Psoas muscle (tissue), 8 donors: ENCODE data around the gene ACTN2. TPM values are rescaled to one million over a fixed set of nuclear protein-coding genes. Genes with fewer than 3 reads are reported as not detected.

Experiments used
- ATAC-seq, 4 donors: fragments of 200-7000 bp; cut with Tn5 transposase; one replicate each; pipeline ENCODE4 v1.9.1; 2020; ENCODE audit warnings: moderate library complexity in 3 of 4, mild to moderate bottlenecking in 2 of 4
- DNase-seq, 2 donors: peaks; one replicate each; pipeline ENCODE4 v3.0.0-alpha.2; 2020
- H3K27ac ChIP-seq: fragments of 200-600 bp; one replicate; pipeline ENCODE4 v1.8.0; 2022
- H3K27me3 ChIP-seq, 3 donors: fragments of 200-600 bp in 1 of 3; one replicate each; pipeline versions ENCODE4 v1.6.1 to v1.8.0; 2013 to 2022; ENCODE audit warnings: low read length in 2 of 3, mild to moderate bottlenecking in 2 of 3, moderate library complexity in 1 of 3; ENCODE audit not compliant: insufficient read depth in 3 of 3
- H3K36me3 ChIP-seq, 2 donors: fragments of 200-600 bp in 1 of 2; one replicate each; pipeline versions ENCODE4 v1.6.1 to v1.8.0; 2013 to 2022; ENCODE audit warnings: low read depth in 1 of 2, mild to moderate bottlenecking in 1 of 2, moderate library complexity in 1 of 2; ENCODE audit not compliant: insufficient read depth in 1 of 2
- H3K4me1 ChIP-seq: fragments of 200-600 bp; one replicate; pipeline ENCODE4 v1.8.0; 2022
- H3K4me3 ChIP-seq: fragments of 200-600 bp; one replicate; pipeline ENCODE4 v1.8.0; 2022; ENCODE audit warnings: mild to moderate bottlenecking
- H3K9me3 ChIP-seq: fragments of 200-600 bp; one replicate; pipeline ENCODE4 v1.8.0; 2022
- WGBS, 3 donors: extraction: QIAGEN DNeasy Blood & Tissue Kit; methylation state at CpG; one replicate each; pipeline versions ENCODE4 v1.1.6 to v1.1.7; 2013; 5-methylcytosine and 5-hydroxymethylcytosine counted together
- intact Hi-C, 2 donors: fragments of 100-400 bp; cut with DNase I; formaldehyde crosslinking; loops; one replicate each; pipeline versions ENCODE4 v1.11.0 to v1.14.2; 2022
- polyA plus RNA-seq, 3 donors: library from polyadenylated mRNA; stranded (reverse); fragments of 200-250 nt; gene quantifications; one replicate each; pipeline ENCODE4 v1.2.3, GENCODE V29; 2013
- total RNA-seq, 4 donors: library from RNA; stranded (reverse); fragmentation: NEBNext Ultra II Directional in 2 of 4; extraction: Animal tissue kit (Norgen Biotek cat#: 25700) in 2 of 4; gene quantifications; one replicate each; pipeline versions ENCODE4 v1.2.1 to v1.2.4, GENCODE V29; 2021 to 2023
- TF ChIP-seq, protein P1 (sequence below): fragments of 200-600 bp; IDR thresholded peaks from one replicate; pipeline ENCODE4 v1.8.0; 2022; ENCODE audit warnings: antibody characterized with exemption
- donor health status: healthy with polysubstance abuse.
- donor health status: DM: no; HTN: no; CAD: no; lungs with moderate emphysema.
- donor health status: Bipolar disorder and iron deficiency.
- donor health status: healthy.
- donor health status: DM: yes; HTN: yes; CAD: no.
- donor health status: DM: no; HTN: no; CAD: no.
- donor health status: DM: no; HTN: no; CAD: no.
- donor health status: DM: yes; HTN: yes; CAD: no.

Gene ACTN2
- total and polyA plus RNA-seq, 7 donors = 792 to 4,645 (median 2,645) TPM

DNA sequence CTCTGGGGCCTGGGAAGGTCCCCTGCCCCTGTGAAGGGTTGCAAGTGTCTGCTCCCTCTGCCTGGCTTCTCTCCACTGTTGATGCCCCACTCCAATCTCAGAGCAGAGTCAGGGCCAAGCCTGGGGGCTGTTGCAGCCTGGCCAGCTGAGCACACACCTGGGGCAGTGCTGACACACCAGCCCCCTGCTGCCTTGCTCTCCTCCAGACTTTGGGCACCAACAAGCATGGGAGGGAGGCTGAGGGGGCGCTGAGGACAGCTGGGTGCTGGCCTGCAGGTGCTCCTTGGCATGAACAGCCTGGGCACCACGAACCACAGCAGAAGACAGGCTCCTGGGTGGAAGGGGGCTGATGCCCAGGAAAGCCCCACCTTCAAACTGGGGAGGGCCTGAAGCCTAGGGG, 99.2 kb downstream of the ACTN2 start:
- 60 to 75% (median 68%) methylated on average over 2 of the region's 2 CpGs for WGBS, 3 donors
- intact Hi-C loops = no loop called here
- ATAC-seq = no peak

DNA sequence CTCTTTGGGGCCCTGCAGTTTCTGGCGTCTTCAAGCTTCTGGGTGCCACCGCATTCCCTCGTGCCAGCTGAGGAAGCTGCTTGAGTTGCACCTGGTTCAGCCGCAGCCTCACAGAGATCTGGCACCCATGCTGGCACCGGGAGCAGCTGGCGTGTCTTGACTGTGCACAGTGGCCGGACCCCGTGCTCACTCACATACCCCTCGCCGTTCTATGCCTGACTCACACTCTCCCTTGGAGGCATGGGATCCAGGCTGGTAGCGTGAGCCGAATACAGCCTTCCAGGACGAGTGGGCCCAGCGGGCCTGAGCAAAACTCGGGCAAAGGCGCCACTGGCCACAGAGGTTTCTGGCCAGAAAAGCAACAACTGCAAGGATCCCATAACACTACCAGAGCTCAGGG, 100.2 kb downstream of the ACTN2 start:
- no peak overlapping the region for H3K27ac ChIP-seq
- no peaks in the 10 kb centered on the region for H3K4me1 ChIP-seq
- H3K4me3 ChIP-seq = no peak overlapping the region
- intact Hi-C loops = no loop called here
- WGBS, 3 donors = 85% methylated on average over 16 of the region's 16 CpGs
- H3K27me3 ChIP-seq = no peaks in the 10 kb centered on the region
- no peaks in the 10 kb centered on the region for H3K36me3 ChIP-seq
- TF ChIP-seq, protein P1, sequence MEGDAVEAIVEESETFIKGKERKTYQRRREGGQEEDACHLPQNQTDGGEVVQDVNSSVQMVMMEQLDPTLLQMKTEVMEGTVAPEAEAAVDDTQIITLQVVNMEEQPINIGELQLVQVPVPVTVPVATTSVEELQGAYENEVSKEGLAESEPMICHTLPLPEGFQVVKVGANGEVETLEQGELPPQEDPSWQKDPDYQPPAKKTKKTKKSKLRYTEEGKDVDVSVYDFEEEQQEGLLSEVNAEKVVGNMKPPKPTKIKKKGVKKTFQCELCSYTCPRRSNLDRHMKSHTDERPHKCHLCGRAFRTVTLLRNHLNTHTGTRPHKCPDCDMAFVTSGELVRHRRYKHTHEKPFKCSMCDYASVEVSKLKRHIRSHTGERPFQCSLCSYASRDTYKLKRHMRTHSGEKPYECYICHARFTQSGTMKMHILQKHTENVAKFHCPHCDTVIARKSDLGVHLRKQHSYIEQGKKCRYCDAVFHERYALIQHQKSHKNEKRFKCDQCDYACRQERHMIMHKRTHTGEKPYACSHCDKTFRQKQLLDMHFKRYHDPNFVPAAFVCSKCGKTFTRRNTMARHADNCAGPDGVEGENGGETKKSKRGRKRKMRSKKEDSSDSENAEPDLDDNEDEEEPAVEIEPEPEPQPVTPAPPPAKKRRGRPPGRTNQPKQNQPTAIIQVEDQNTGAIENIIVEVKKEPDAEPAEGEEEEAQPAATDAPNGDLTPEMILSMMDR = no peak
- no peaks in the 10 kb centered on the region for H3K9me3 ChIP-seq
- no peak for DNase-seq
- ATAC-seq = no peak

More for the DNA sequence above, 99.2 kb downstream of the ACTN2 start:
- no peaks in the 10 kb centered on the region for H3K4me1 ChIP-seq
- no peak overlapping the region for H3K4me3 ChIP-seq
- DNase-seq = no peak
- no peaks in the 10 kb centered on the region for H3K36me3 ChIP-seq
- no peaks in the 10 kb centered on the region for H3K9me3 ChIP-seq
- TF ChIP-seq, protein P1 = no peak
- no peak overlapping the region for H3K27ac ChIP-seq
- H3K27me3 ChIP-seq = no peaks in the 10 kb centered on the region

DNA sequence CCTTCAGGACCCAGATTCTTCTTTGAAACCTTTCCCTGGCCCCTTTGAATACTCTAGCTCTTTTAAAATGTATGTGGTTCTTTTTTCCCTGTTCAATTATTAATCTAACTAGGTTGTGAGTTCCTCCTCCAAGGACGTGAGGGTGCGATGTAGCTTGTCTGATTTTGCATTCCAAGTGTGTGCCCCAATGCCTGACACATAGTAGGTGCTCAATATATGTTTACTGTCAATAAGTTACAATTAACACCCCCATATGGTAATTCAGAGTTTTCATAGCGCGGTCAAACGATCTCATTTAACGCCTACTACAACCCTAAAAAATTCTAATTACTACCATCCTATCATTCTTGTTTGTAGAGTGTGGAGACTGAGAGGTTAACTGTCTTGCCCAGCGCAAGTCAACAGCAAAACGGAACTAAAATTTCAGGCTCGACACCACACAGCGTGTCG, 108.3 kb downstream of the ACTN2 start:
- peaks cover 28% of the 10 kb centered on the region for H3K4me1 ChIP-seq
- intact Hi-C loops = loop anchor here in 1 of 2 donors (10.0 kb wide), 1 partner anchor 190 kb away; the partner anchor contains the start of gene HEATR1
- ATAC-seq = no peak

DNA sequence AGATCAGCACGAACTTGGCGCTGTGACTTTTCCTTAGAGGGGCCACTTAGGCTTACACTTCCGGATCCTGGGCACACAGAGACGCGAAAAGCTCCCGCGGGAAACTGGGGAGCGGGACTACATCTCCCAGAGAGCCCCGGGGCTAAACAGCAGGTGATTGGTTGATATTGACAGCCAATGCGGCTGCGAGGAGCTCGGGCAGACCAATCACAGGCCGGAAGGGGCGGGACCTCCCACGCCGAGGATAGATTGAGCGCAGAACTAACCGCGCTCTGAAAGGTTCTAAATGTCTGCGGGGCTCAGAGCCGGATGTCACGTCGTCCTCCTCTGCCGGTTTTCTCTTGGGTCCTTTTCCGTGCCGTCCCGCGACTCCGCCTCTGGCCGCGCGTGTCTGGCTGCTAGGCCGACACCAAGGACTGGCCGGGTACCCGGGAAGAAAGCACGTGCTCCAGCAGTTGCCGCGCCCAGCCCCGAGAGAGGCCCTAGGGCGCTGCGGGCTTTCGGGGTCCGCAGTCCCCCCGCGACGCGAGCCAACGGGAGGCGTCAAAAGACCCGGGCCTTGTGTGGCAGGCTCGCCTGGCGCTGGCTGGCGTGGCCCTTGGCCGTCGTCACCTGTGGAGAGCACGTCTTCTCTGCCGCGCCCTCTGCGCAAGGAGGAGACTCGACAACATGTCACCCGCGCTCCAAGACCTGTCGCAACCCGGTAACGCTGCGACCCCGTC, 108.9 kb downstream of the ACTN2 start, which contains the start of gene MTR:
TSS of gene MTR (plus strand) at position 258 of the 722 bp plus-strand sequence. CDS start at position 670, 412 bp downstream.
- no peaks in the 10 kb centered on the region for H3K9me3 ChIP-seq
- intact Hi-C loops = loop anchor here in 1 of 2 donors (10.0 kb wide), 1 partner anchor 190 kb away; the partner anchor contains the start of gene HEATR1
- peaks cover 0 to 4% of the 10 kb centered on the region in 2 donors for H3K36me3 ChIP-seq
- WGBS, 3 donors = 0% methylated on average over 60 to 67 of the region's 67 CpGs
- TF ChIP-seq, protein P1 = no peak
- H3K27ac ChIP-seq = peak within 1 kb of the TSS; percentile 94
- ATAC-seq (peak; percentile 95 to 99 (median 97)), DNase-seq (peak; percentile 98 to 99)
- H3K4me1 ChIP-seq = peaks cover 33% of the 10 kb centered on the region
- H3K27me3 ChIP-seq = no peaks in the 10 kb centered on the region
- H3K4me3 ChIP-seq = peak within 1 kb of the TSS; percentile 71

More for the DNA sequence above, 108.3 kb downstream of the ACTN2 start:
- TF ChIP-seq, protein P1 = no peak
- 13 to 14% (median 14%) methylated on average over 11 of the region's 11 CpGs for WGBS, 3 donors
- H3K9me3 ChIP-seq = no peaks in the 10 kb centered on the region
- DNase-seq = no peak
- H3K27me3 ChIP-seq = no peaks in the 10 kb centered on the region
- H3K36me3 ChIP-seq = peaks cover 0 to 4% of the 10 kb centered on the region in 2 donors
- H3K27ac ChIP-seq = peak overlapping the region; percentile 94
- peak overlapping the region; percentile 71 for H3K4me3 ChIP-seq
